Measurements from ENCODE around the gene CAMK2N2.
A peak's percentile ranks its signal among the peaks of the same experiment; 100 is the strongest.
"Not testable (repeated sequence)": the region's sequence is repeated elsewhere in the genome, so short reads cannot be mapped to it uniquely, and the experiment has no call there.

The CAMK2N2 gene

GRCh38 chr3:184272269-184272668, 10.9 kb upstream of the CAMK2N2 start:
- DNase-seq, result no peak

- not testable (repeated sequence) for DNase-seq
These were observed 5.9 kb upstream of the CAMK2N2 start for GRCh38 chr3:184267249-184267648.

- no peak for DNase-seq
These were observed 1.4 kb upstream of the CAMK2N2 start for GRCh38 chr3:184262764-184263179.

- DNase-seq, result no peak
These were observed 756 bp upstream of the CAMK2N2 start for GRCh38 chr3:184261854-184262763.

GRCh38 chr3:184260724-184261269, 556 bp downstream of the CAMK2N2 start:
- no peak for DNase-seq

GRCh38 chr3:184259878-184260723, 1.3 kb downstream of the CAMK2N2 start:
- DNase-seq, result peak in 1 of 4 experiments; percentile 35

- DNase-seq, result no peak
These were observed 1.9 kb downstream of the CAMK2N2 start for GRCh38 chr3:184259396-184259877.

GRCh38 chr3:184258926-184259325, 2.4 kb downstream of the CAMK2N2 start:
- DNase-seq, result no peak

- no peak for DNase-seq
These were observed 4.1 kb downstream of the CAMK2N2 start for GRCh38 chr3:184257083-184257915.

- DNase-seq, result no peak
These were observed 5.9 kb downstream of the CAMK2N2 start for GRCh38 chr3:184255291-184256039.

- peak; percentile 59 to 78 (median 75) for DNase-seq
These were observed 11.1 kb downstream of the CAMK2N2 start for GRCh38 chr3:184250167-184250828.

GRCh38 chr3:184249412-184250166, 11.8 kb downstream of the CAMK2N2 start, which contains the start of gene EEF1AKMT4:
Gene EEF1AKMT4, plus strand, starts transcription at chr3:184249672. Its CDS starts 23 bp downstream, at chr3:184249695.
- DNase-seq, result peak; percentile 78 to 93 (median 84)

- DNase-seq, result peak; percentile 53 to 82 (median 76)
These were observed 12.6 kb downstream of the CAMK2N2 start, which contains the start of gene ALG3 for GRCh38 chr3:184248454-184249411. Gene ALG3, minus strand, starts transcription at chr3:184248962. Its CDS starts 22 bp downstream, at chr3:184248940.

GRCh38 chr3:184242297-184242685, 19.1 kb downstream of the CAMK2N2 start:
- no peak for DNase-seq

- no peak for DNase-seq
These were observed 19.7 kb downstream of the CAMK2N2 start for GRCh38 chr3:184241447-184242296.

- no peak for DNase-seq
These were observed 20.3 kb downstream of the CAMK2N2 start for GRCh38 chr3:184241141-184241446.

- DNase-seq, result no peak
These were observed 20.8 kb downstream of the CAMK2N2 start for GRCh38 chr3:184240384-184241140.
